ENCODE measurements around the gene LAP3.

GRCh38 chr4:17583941-17584340, 6.9 kb downstream of the LAP3 start:
- TF ChIP-seq POLR2A (IDR thresholded peaks at IDR 0.05; ENCODE audit: low read depth, low read length), result no peak
- no peak for TF ChIP-seq PAX5 (IDR thresholded peaks at IDR 0.05; ENCODE audit: insufficient read depth, low read length, severe bottlenecking)
- TF ChIP-seq POLR2AphosphoS5 (IDR thresholded peaks at IDR 0.05; ENCODE audit: low read depth, low read length), result no peak
